SKM-1 (cell line): Measurements from ENCODE around the gene EARS2.
"Not testable (repeated sequence)": the region's sequence is repeated elsewhere in the genome, so short reads cannot be mapped to it uniquely, and the experiment has no call there.

ENCODE experiments used
- DNase-seq: peaks from one replicate; lab custom pipeline; 2025; ENCODE audit not compliant: unreplicated experiment; lab: John Stamatoyannopoulos, UW

The EARS2 gene

DNA sequence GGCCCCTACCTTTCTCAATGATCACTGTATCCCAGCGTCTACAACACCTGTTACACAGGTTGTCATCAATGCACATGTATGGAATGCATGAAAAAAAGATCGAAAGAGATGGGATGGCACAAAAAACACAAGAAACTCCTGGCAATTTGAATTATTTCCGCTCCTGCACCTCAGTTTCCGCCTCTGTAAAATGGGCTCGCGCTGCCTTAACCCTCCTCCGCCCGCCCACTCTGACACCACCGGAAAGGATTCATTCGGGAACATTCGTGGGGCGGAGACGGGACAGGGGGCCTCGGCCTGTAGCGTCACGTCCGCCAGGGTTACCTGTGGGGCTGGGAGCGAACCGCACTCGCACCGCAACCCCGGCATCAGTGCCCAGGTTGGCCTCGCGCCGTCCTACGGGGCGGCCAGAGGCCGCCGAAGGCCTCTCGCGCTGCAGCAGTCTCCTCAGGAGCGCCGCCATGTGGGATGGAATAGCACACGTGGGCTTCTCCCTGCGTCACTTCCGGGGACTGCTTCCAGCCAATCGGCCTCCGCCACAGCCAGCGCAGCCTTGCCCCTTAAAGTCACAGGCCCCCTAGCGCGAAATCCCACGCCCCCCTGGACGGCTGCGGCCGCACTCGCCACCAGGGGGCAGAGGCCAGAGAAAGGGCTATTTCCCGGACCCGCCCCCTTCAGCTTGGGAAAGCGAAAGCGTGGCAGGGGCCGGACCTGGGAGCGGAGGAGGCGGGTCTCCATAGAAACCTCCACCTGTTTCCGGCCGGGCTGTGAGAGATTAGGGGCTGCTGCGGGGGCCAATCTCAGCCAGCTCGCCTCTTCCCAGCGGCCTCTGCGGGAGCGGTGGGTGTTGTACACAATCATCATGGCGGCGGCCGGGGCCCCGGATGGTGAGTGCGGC is at the start of gene EARS2, which contains the start of gene UBFD1:
Gene EARS2 (minus strand): TSS at position 470 of the 898 bp plus-strand sequence. CDS start 7 bp downstream, at position 463.
Gene UBFD1 (plus strand): TSS at position 847 of the 898 bp plus-strand sequence. CDS start 16 bp downstream, at position 863.
- DNase-seq: peak; percentile 93

- no peak for DNase-seq
These were observed 40.0 kb upstream of the EARS2 start for GRCh38 chr16:23597003-23597756.

GRCh38 chr16:23595951-23596720 is 39.0 kb upstream of the EARS2 start, which contains the start of gene NDUFAB1:
Gene NDUFAB1, minus strand, starts transcription at chr16:23596316. Its CDS starts 26 bp downstream, at chr16:23596290.
- peak; percentile 78 for DNase-seq

GRCh38 chr16:23595246-23595950 is 38.2 kb upstream of the EARS2 start:
- DNase-seq: no peak

DNA sequence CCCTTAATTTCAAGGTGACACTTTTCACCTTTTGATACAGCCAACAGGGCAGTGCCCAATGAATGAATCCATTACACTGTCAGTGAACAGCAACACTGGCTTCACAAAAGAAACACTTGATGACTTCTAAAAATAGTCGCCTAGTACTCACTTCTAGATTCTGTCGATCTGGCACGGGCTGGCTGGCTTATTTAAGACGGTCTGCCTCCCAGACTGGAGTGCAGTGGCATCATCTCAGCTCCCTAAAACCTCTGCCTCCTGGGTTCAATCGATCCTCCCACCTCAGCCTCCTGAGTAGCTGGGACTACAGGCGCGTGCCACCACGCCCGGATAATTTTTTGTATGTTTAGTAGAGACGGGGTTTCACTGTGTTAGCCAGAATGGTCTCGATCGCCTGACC is 37.0 kb upstream of the EARS2 start:
- no peak for DNase-seq

- DNase-seq: no peak
These were observed 33.0 kb upstream of the EARS2 start for GRCh38 chr16:23590181-23590580.

GRCh38 chr16:23587726-23588125 is 30.6 kb upstream of the EARS2 start:
- no peak for DNase-seq

DNA sequence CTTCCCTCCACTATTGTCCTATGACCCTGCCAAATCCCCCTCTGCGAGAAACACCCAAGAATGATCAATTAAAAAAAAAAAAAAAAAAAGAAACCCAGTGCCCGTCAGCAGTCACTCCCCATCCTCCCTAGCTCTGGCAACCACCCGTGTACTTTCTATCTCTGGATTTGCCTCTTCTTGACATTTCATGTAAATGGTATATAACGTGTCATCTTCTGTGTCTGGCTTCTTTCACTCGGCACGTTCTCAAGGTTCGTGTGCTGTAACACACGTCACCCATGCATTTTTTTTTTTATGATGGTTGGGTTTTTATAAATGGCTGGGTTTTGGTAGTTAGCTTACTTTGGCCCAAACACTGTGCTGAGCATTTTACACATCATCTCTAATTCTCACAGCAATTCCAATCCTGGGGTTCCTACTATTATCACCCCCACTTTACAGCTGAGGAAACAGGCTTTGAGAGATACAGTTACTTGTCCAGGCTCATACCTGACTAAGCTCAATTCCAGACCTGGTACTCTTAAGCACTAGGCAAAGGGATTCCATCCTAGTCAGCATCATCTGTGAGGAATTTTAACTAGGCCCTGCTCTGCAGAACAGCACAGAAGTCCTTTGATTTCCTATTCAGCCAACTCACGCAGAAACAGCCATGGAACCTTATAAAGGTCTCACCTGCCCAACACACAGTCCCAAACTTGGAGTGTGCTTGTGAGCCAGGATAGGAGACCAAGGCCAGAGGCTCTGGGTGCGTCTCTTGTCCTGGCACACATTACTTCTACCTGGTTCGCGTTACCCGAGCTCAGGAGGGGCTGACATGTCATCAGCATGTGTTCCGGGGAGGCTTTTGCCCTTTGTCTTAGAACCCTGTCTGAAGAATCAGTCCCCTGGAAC is 27.3 kb upstream of the EARS2 start:
- no peak for DNase-seq

GRCh38 chr16:23583271-23583670 is 26.1 kb upstream of the EARS2 start:
- DNase-seq: not testable (repeated sequence)

- DNase-seq: no peak
These were observed 24.6 kb upstream of the EARS2 start for GRCh38 chr16:23581764-23582163.

- no peak for DNase-seq
These were observed 23.2 kb upstream of the EARS2 start for GRCh38 chr16:23580391-23580790.

DNA sequence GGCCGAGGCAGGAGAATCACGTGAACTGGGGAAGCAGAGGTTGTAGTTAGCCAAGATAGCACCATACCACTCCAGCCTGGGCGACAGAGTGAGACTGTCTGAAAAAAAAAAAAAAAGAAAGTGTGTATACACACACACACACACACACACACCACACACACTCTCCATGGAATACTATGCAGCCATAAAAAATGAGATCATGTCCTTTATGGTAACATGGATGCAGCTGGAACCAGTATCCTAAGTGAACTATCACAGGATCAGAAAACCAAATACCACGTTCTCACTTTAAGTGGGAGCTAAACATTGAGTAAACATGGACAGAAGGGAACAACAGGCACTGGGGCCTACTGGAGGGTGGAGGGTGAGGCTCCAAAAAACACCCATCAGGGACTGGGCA is 22.2 kb upstream of the EARS2 start:
- no peak for DNase-seq

GRCh38 chr16:23578101-23578830 is 21.1 kb upstream of the EARS2 start:
- DNase-seq: no peak

DNA sequence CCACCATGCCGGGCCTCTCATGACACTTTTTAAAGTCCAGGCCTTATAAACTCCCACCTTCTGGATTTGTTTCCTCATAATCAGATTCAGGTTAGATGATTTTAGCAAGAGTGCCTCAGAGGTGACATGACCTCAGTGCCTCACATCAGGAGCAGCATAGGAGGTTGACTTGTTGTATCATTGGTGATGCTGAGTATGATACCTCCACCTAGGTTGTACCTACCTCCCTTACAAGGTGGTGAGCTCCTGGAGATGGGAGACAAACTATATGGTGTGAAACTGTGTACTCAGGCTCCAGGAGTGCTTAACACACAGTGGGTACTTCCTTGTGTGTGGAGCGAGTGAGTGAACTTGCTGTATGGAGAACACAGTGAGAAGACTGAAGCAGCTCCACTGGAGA is 20.3 kb upstream of the EARS2 start:
- DNase-seq: no peak

DNA sequence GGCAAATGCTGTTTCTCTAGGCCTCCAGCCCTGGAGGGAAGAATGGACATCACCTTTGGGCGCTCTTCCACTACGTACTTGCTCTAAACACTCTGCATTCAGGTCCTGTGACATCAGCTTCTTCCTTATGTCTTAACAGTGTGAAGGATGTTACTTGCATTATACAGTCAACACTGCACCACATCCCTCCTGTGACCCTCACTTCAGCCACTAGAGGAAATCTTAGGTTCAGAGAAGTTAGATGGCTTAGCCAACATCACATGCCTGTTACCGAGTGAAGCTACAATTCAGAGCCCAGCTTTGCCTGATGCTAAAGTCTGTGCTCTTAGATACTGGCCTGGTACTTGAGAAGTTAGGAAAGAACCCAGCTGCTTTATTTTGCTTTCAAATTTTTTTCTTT is 18.7 kb upstream of the EARS2 start:
- DNase-seq: no peak

GRCh38 chr16:23573817-23574216 is 16.7 kb upstream of the EARS2 start:
- no peak for DNase-seq

DNA sequence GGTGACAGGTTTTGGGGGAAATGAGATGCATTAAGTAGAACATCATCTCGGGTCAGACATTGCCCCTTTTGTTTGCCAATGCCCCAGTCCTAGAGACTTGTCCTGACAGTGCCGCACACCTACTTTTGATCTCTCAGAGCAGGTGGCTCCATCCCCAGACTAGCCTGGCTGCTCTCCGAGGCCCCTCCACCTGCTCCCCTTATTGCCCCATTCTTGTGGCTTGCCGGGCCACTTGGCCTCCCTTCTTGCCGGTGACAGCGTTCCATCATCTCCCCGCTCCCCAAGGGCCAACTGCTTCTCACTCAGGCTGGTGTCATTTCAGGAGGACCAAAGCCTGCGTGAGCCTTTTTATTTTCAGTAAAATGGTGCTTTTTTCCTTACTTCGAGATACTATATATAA is 15.2 kb upstream of the EARS2 start:
- DNase-seq: no peak

GRCh38 chr16:23571895-23572294 is 14.7 kb upstream of the EARS2 start:
- no peak for DNase-seq
